ENCODE results near the gene KRTAP13-4.

Gene KRTAP13-4

GRCh38 chr21:30430170-30430655 is at the start of gene KRTAP13-4:
KRTAP13-4 (plus strand) TSS chr21:30430220; CDS start chr21:30430276, 56 bp downstream.
- DNase-seq (ENCODE audit: low spot score) = no peak

GRCh38 chr21:30382201-30382600 is 47.8 kb upstream of the KRTAP13-4 start:
- no peak for DNase-seq (ENCODE audit: low spot score)

GRCh38 chr21:30391492-30392025 is 38.5 kb upstream of the KRTAP13-4 start:
- DNase-seq (ENCODE audit: low spot score) = no peak

- DNase-seq (ENCODE audit: low spot score) = no peak
These were observed 34.3 kb upstream of the KRTAP13-4 start, which contains the start of gene KRTAP13-1 for GRCh38 chr21:30395731-30396130. KRTAP13-1 (plus strand) TSS chr21:30396031; CDS start chr21:30396087, 56 bp downstream.

GRCh38 chr21:30408782-30409494 is 21.1 kb upstream of the KRTAP13-4 start:
- no peak for DNase-seq (ENCODE audit: low spot score)

- no peak for DNase-seq (ENCODE audit: low spot score)
These were observed 14.0 kb upstream of the KRTAP13-4 start for GRCh38 chr21:30415993-30416392.

- DNase-seq (ENCODE audit: low spot score) = no peak
These were observed 4.2 kb upstream of the KRTAP13-4 start, which contains the start of gene KRTAP13-3 for GRCh38 chr21:30425826-30426225. KRTAP13-3 (minus strand) TSS chr21:30425926; CDS start chr21:30425912, 14 bp downstream.

- no peak for DNase-seq (ENCODE audit: low spot score)
These were observed 3.3 kb upstream of the KRTAP13-4 start for GRCh38 chr21:30426731-30427130.

GRCh38 chr21:30434033-30434631 is 4.1 kb downstream of the KRTAP13-4 start:
- no peak for DNase-seq (ENCODE audit: low spot score)

- DNase-seq (ENCODE audit: low spot score) = no peak
These were observed 7.1 kb downstream of the KRTAP13-4 start for GRCh38 chr21:30437010-30437565.

- no peak for DNase-seq (ENCODE audit: low spot score)
These were observed 10.0 kb downstream of the KRTAP13-4 start, which contains the start of gene KRTAP15-1 for GRCh38 chr21:30439975-30440374. KRTAP15-1 (plus strand) TSS chr21:30440275; CDS start chr21:30440328, 53 bp downstream.

GRCh38 chr21:30443226-30443625 is 13.2 kb downstream of the KRTAP13-4 start:
- DNase-seq (ENCODE audit: low spot score) = no peak

GRCh38 chr21:30444204-30444603 is 14.2 kb downstream of the KRTAP13-4 start:
- DNase-seq (ENCODE audit: low spot score) = no peak

GRCh38 chr21:30447056-30447455 is 17.0 kb downstream of the KRTAP13-4 start:
- DNase-seq (ENCODE audit: low spot score) = no peak

GRCh38 chr21:30448514-30448913 is 18.5 kb downstream of the KRTAP13-4 start:
- DNase-seq (ENCODE audit: low spot score) = no peak

GRCh38 chr21:30463713-30464112 is 33.7 kb downstream of the KRTAP13-4 start:
- DNase-seq (ENCODE audit: low spot score) = no peak

- no peak for DNase-seq (ENCODE audit: low spot score)
These were observed 39.1 kb downstream of the KRTAP13-4 start for GRCh38 chr21:30468900-30469714.

- no peak for DNase-seq (ENCODE audit: low spot score)
These were observed 48.0 kb downstream of the KRTAP13-4 start for GRCh38 chr21:30478004-30478403.

GRCh38 chr21:30479259-30479658 is 49.2 kb downstream of the KRTAP13-4 start:
- DNase-seq (ENCODE audit: low spot score) = no peak

- DNase-seq (ENCODE audit: low spot score) = no peak
These were observed 50.1 kb downstream of the KRTAP13-4 start, which contains the start of gene KRTAP19-1 for GRCh38 chr21:30480145-30480544. KRTAP19-1 (minus strand) TSS chr21:30480367; CDS start chr21:30480317, 50 bp downstream.

Data from germinal center (tissue), 1 donor.